HG02763 (cell line): Measurements from ENCODE around the gene EFTUD2.

Experiments
- ATAC-seq: cut with Tn5 transposase; IDR thresholded peaks from one replicate; pipeline ENCODE4 v1.9.1; 2021; ENCODE audit warnings: mild to moderate bottlenecking, moderate library complexity; ENCODE audit not compliant: unreplicated experiment

Gene EFTUD2

DNA sequence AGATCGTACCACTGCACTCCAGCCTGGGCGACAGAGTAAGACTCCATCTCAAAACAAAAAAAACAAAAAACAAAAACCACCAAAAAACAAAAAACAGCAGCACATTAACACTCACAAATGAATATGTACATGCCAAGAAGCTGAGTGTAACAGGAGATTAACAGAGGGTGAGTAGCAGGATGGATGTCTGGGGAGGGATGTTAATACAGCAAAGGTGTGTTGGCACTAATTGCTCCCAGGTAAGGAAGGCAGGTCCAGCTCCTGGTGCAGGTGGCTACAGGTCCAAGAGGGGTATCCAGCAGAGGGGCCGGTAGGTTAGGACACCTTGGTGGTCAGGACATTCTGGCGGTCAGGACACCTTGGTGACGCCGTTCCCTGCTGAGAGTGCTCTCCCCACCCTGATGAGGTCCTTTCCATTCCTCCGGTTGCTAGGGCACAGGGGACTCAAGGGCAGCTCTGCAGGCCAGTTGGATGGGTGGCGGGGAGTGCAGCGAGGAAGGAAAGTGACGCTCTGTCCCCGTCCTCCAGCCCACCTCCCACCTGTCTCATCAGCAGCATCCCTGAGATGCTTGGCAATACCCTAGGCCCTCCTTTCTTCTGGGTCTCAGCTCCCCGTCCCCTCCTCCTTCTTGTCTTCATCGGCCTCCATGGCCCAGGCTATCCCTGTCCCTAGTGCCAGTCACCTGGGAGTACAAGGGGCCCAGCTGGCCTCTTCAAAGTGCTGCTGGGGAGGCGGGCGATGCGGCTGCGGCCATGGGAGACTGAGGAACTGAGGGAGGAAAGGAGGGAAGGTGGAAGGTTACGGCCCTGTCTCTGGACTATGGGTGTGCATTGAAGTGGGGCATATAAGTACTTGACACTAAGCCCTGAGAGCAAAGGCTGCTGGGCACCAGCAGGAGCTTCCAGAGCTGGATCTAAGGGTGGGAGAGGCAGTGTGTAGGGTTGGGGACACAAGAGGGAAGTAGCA lies 26.8 kb upstream of the EFTUD2 start:
- ATAC-seq: no peak

DNA sequence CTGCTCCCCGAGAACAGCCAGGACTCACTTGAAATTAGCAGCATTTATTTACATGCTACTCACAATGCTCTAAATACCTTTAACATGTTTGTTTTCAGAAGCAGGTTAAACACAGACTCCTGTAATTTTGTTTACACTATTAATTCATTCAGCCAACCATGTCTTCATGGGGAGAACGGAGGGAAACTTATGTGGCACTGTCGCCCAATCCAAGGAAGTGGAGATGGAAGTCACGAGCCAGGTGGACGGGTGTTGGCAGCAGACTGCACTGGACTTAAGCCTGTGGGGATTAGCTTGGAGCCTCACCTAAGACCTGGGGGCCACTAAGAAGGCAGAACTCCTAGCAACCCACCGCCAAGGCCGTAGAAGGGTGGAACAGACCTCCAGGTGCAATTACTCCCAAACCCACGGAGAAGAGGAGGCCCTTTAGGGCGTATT lies 24.9 kb upstream of the EFTUD2 start:
- ATAC-seq: no peak

DNA sequence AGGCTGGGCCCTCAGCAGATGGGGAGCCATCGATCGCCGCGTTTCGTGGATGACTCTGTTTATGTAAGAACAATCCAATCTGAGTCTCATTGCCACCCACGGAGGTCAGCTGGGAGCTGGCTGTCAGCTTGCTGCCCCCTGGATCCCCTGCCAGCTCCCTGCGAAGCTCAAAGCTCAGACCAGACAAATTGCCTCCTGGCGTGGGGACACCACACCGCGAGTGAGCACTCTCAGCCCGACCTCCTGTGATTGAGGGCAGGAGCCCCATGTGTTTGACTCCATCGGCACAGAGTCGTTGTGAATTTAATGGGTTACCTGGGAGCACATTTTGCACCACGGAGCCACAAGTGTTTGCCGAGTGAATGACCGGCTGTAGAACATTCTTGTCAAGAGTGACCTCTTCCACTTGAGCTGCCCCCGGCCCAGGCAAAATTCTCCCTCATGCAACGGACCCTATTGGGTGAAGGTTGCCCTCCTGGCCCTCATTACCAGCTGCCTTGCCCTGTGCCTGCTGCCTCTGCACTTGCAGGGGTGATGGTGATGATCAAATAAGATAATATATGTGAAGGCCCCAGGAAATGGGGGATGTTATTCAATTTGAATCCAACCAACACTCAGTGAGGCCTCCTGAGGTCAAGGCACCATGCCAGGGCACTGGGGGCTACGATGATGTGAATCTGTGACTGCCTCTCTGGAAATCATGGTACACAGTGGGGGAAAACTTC lies 23.7 kb upstream of the EFTUD2 start:
- no peak for ATAC-seq

DNA sequence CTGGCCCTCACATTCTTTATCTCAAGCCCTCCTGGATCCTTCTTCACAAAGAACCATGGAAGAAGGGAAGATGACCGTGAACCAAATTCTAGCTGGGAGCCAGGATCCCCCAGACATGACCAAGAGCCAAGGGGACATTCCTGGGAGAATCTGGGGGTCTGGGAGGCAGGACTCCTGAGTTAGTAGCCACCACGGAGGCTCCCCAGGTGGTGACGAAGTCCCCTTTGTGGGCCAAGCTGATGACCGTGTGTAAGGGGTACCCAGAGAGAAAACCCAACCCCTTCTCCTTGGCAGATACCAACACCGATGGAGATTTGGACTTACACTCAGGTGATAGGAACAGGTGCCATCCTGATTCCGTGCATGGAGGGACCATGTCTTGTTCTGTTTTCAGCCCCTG lies 22.9 kb upstream of the EFTUD2 start:
- no peak for ATAC-seq

DNA sequence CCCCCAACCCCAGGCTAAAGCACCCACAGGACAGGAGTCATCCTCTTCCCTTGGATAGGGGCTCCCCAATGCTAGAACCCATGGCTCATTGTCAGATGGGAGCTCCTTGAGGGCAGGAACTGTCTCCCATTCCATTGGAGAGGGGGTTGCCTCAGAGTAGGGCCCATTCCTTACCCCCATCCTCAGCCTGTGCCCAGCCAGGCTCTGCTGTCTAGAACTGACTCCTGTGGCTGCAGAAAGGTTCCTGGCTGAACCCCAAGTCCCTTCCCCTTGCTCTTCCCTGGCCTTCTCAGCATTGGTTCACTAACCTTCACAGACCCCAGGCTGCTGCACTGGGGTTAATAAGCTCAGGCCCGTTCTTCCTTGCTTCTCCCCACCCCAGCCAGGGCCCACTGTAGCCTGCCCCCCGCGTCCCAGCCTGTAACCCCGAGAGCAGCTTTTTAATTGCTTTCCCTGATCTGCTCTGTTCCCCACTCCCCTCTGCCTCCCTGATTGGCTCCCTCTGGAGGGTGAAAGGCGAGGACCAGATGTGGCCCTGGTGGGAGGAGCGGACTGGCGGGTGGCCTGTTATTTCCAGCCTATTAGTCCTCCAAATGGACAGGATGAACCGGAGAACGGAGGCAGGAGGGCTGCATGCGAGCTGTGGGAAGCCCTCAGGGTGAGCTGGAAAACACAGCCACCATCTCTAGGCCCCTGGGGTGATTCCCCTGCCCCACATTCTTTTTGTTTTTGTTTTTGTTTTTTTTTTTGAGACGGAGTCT lies 22.1 kb upstream of the EFTUD2 start:
- ATAC-seq: no peak

DNA sequence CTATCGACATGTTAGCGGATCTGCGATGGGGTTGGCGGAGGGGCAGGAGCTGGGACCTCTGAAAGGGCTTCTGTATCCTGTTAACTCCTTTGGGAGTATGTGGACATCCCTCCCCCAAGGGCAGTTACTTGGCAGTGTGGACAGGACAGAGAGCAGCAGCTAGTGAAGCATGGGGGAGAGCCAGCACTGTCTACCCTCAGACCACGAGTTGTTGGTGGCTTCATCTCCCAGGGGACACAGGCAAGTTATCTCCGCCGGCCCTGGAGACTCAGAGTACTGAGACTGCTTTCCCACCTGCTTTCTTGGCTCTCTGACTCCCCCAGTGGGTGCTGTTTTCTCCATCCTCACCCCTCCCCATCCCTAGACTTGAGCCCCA lies 21.3 kb upstream of the EFTUD2 start:
- no peak for ATAC-seq

DNA sequence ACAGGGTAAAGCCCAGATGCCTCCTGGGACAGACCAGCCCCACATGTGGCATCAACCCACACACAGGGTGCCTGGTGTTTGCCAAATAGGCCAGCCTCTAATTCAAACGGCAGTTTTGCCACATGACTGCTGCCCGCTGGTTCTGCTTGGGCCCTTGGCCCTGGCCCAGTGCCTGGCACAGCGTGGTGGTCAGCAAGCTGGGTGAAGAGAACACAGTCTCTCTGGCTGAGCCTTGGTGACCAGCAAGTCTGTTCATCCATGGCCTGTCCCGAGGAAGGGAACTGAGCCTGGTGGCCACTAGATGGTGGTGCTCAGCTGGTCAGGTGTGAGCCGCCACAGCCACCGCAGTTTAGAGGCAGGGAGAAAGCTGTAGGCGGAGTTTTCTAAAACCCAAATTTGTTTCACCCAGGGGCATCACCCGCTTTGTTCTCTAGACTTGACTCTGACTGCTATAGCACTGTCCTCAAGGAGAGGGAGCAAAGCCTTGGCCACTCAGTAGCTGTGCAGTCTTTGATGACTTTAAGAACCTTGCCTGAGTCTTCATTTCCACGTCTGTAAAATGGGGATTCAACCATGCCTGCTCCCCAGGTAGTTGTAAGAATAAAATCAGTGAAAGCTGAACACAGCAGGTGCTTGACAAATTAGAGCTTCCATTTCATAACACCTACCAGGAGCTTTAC lies 20.8 kb upstream of the EFTUD2 start:
- ATAC-seq: peak; percentile 66

DNA sequence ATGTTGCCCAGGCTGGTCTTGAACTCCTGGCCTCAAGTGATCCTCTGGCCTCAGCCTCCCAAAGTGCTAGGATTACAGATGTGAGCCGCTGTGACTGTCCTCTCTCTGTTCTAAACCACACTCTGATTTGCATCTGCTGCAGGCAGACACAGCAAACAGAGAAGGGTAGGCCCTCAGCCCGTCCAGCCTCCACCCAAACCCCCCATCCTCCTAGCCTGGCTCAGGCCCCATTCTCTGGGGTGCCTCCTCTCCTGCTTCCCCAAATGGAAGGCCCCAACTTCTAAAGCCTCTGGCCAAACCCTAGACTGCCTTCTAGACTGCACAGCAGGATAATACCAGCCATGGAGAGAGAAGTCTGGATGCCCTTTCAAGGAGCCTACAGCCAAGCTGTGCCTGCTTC lies 20.2 kb upstream of the EFTUD2 start:
- ATAC-seq: no peak

DNA sequence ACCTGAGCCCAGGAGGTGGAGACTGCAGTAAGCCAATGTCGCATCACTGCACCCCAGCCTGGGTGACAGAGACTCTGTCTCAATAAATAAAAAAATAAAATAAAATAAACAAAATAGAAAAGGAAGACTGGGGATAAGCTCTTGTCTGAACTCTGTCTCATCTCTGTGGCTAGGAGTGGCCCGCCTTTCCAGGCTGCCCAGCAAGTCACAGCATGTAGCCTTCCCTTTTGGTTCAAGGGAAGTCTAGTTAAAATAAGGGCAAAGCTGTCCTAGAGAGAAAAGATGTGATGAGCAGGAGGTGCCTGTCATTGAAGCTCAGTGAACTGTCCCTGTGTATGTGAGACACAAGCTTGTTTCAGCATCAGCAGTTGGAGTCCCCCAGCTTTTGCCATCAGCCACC lies 18.8 kb upstream of the EFTUD2 start:
- ATAC-seq: no peak

DNA sequence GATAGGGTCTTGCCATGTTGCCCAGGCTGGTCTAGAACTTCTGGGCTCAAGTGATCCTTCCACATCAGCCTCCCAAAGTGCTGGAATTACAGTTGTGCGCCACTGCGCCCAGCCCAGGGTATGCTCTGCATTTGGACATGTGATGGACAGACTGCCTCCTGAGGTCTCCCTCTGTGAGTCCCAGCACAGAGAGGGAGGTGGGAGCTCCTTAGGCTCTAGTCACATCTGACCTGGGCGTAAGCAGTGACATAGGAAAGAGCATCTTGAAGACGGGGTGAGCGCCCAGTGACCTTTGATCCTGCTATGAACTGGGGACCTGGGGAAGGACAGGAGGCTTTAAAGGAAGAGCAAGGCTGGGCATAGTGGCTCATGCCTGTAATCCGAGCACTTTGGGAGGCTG lies 18.2 kb upstream of the EFTUD2 start:
- no peak for ATAC-seq

DNA sequence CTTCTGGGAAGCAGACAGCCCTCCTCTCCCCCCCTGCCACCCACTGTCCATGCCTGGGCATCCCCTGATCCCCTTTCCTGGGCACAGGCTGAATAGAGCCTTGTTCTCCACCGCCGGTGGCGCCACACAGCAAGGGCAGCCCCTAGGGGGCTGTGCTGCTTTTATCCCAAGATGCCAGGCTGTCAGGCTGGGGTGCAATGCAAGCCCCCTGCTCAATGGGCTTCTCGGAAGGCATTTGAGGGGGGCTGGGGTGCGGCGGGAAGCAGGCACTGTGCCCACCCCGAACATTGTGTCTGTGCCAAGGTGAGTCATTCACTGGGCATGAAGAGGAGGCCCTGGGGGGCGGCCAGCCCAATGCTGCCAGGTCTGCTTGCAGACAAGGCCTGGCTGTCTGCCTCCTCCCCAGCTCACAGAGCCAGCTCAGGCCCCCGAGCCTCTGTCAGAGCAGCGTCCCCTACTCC lies 17.6 kb upstream of the EFTUD2 start:
- no peak for ATAC-seq

DNA sequence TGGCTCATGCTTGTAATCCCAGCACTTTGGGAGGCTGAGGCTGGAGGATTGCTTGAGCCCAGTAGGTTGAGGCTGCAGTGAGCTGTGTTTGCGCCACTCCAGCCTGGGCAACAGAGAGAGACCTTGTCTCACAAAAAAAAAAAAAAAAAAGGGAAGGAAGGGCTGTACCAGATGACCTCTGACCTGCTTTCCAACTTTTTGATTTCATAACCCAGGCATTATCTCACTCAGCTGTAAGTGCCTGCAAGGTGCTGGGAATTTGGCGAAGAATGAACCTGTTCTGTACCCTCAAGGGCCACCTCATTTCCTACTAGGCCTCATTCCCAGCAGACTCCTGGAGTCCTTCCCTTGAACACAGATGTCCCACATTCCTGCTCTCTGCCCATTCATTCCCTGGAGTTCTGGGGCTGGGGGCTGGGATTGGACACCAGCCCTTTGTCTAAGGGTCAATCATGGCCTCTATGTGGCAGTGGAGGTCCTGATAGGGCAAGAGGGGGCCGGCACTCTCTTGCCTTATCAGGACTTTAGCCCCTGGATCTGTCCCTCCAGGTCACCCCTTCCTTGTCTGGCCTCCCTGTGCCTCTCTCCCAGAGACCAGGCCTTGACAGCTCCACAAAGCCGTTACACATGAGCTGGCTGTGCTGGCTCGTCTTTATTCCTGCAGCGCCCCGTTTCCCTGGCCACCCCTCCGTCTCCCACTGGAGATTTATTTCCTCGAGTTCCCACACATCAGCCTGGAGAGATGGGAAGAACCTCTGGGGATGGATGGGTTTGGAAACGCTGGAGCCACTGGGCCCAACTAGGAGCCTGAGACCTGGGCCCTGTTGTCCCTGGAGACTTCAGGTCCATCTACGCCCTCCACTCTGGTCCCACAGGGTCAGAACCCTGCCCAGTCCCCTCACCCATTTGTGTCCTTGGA lies 16.9 kb upstream of the EFTUD2 start:
- ATAC-seq: no peak

DNA sequence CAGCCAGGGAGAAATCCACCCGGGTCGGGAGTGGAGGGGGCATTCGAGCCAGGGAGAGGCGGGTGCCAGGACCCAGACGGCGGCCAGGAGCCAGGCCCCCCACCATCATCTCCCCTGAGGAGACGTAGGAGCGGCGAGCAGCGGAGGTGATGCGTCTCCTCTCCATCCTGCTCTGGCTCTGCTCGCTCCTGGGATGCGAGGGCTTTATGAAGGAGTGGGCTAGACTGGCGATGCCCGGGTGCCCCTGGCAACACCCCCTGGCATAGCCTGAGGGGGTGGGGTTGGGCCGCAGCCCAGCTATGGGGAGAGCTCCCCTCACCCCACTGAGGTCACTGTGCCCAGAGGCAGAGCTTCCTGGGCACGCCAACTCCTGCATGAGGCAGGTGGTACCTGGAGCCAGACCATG lies 16.1 kb upstream of the EFTUD2 start, which contains the start of gene GFAP:
Gene GFAP (minus strand): TSS at position 180 of the 406 bp plus-strand sequence. CDS start 14 bp downstream, at position 166.
- ATAC-seq: no peak

DNA sequence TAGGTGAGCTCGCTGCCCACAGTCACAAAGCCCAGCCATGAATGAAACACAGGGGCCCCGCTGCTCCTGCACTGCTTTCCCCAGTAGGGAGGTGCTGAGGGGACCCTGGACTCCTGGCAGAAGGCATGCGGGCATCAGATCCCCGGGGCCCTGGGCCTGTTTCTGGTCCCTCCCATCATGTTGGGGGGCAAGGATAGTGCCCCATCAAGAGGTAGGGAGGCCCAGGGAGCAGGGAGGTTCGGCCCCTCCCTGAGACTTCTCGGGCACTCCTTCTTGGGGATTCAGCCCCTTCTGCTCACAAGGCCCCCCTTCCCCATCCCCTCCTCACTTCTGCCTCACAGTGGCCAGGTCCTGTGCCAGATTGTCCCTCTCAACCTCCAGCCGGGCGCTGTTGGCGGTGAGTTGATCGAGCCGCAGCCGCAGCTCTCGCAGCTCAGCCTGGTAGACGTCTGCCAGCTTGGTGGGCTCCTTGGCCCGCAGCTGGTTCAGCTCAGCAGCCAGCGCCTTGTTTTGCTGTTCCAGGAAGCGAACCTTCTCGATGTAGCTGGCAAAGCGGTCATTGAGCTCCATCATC lies 15.5 kb upstream of the EFTUD2 start:
- ATAC-seq: no peak

DNA sequence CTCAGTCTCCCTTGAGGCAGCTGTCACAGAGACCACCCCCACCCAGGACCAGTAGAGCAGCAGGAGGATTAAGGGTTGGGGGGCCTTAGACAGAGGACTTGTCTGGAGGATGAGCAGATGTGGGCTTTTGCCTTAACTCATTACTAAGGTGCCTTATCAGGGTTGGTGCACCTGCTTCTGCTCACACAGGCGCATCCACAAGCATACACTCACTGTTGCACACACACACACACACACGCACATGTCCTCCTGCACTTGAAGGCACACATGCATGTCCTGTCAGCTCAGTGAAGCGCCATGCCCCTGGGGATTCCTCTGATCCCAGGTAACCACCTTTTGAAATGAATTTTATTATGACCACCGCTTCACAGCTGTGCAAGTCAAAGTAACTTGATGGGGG lies 14.9 kb upstream of the EFTUD2 start:
- ATAC-seq: no peak

DNA sequence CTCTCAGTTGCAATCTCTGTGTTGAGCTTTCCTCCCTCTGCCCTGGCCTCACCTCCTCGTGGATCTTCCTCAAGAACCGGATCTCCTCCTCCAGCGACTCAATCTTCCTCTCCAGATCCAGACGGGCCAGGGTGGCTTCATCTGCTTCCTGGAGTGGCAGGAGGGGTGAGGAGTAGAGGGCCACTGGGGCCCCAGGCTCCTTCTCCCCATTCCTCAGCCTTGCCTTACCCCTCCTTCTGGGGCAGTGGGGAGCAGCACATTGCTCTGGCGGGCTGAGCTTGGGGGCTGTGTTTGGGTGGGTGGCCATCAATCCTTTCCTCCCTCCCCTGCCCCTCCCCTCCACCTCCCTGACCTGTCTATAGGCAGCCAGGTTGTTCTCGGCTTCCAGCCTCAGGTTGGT lies 14.4 kb upstream of the EFTUD2 start:
- ATAC-seq: no peak

DNA sequence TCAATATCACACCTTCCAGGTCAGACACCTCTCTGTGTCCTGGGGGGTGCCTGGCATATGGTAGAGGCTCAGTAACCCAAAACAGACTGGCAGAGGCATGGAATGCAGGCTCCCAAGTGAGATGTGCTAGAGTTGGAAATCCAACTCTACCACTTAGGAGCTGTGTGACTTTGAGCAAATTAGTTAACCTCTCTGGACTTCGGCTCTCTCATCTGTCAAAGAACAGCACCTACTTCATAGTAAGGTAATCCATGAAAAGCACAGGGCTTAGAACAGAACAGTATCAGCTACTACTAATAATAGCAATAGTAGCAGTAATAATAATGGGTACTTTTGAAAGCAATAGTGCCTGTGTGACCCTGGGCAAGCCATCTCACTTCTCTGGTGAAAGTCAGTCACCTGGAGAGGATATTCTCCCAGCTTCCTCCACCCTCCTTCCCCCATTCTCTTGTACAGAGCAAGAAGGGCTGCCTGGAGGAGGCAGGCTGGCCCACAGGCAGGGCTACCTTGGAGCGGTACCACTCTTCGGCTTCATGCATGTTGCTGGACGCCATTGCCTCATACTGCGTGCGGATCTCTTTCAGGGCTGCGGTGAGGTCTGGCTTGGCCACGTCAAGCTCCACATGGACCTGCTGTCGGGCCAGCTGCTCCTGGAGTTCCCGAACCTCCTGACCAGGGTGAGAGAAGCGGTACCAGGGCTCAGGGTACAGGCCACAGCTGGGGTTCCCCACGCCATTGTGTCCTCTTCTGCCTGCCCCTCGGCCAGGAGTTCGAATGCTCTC lies 13.7 kb upstream of the EFTUD2 start:
- no peak for ATAC-seq
